Measurements from ENCODE around the gene SSRP1.
"Not testable (repeated sequence)": the region's sequence is repeated elsewhere in the genome, so short reads cannot be mapped to it uniquely, and the experiment has no call there.

SSRP1 gene

GRCh38 chr11:57335343-57336110 is at the start of gene SSRP1:
Gene SSRP1, minus strand, starts transcription at chr11:57335892. Its CDS starts 771 bp downstream, at chr11:57335121.
- peak; percentile 69 for DNase-seq (ENCODE audit: low spot score)

- DNase-seq (ENCODE audit: low spot score) = no peak
These were observed 45.3 kb upstream of the SSRP1 start, which contains the start of gene PRG3 for GRCh38 chr11:57380975-57381374. Gene PRG3, minus strand, starts transcription at chr11:57381150. Its CDS starts 442 bp downstream, at chr11:57380708.

- no peak for DNase-seq (ENCODE audit: low spot score)
These were observed 44.0 kb upstream of the SSRP1 start for GRCh38 chr11:57379732-57380131.

GRCh38 chr11:57378186-57378585 is 42.5 kb upstream of the SSRP1 start:
- DNase-seq (ENCODE audit: low spot score) = no peak

GRCh38 chr11:57377107-57377506 is 41.4 kb upstream of the SSRP1 start:
- DNase-seq (ENCODE audit: low spot score) = no peak

- no peak for DNase-seq (ENCODE audit: low spot score)
These were observed 40.7 kb upstream of the SSRP1 start for GRCh38 chr11:57376095-57377090.

GRCh38 chr11:57375490-57375889 is 39.8 kb upstream of the SSRP1 start:
- DNase-seq (ENCODE audit: low spot score) = no peak

GRCh38 chr11:57374966-57375365 is 39.3 kb upstream of the SSRP1 start:
- DNase-seq (ENCODE audit: low spot score) = no peak

GRCh38 chr11:57373146-57373545 is 37.5 kb upstream of the SSRP1 start:
- DNase-seq (ENCODE audit: low spot score) = no peak

GRCh38 chr11:57370941-57371340 is 35.2 kb upstream of the SSRP1 start:
- DNase-seq (ENCODE audit: low spot score) = no peak

GRCh38 chr11:57370251-57370650 is 34.6 kb upstream of the SSRP1 start:
- DNase-seq (ENCODE audit: low spot score) = no peak

- DNase-seq (ENCODE audit: low spot score) = no peak
These were observed 33.1 kb upstream of the SSRP1 start for GRCh38 chr11:57368845-57369232.

GRCh38 chr11:57368106-57368844 is 32.6 kb upstream of the SSRP1 start:
- DNase-seq (ENCODE audit: low spot score) = no peak

GRCh38 chr11:57364851-57365660 is 29.4 kb upstream of the SSRP1 start:
- DNase-seq (ENCODE audit: low spot score) = no peak

- no peak for DNase-seq (ENCODE audit: low spot score)
These were observed 27.7 kb upstream of the SSRP1 start for GRCh38 chr11:57363131-57364080.

GRCh38 chr11:57361926-57362325 is 26.2 kb upstream of the SSRP1 start:
- no peak for DNase-seq (ENCODE audit: low spot score)

GRCh38 chr11:57361420-57361819 is 25.7 kb upstream of the SSRP1 start:
- not testable (repeated sequence) for DNase-seq (ENCODE audit: low spot score)

- DNase-seq (ENCODE audit: low spot score) = no peak
These were observed 25.3 kb upstream of the SSRP1 start for GRCh38 chr11:57360991-57361390.

- no peak for DNase-seq (ENCODE audit: low spot score)
These were observed 24.4 kb upstream of the SSRP1 start for GRCh38 chr11:57359896-57360690.

Measured in hematopoietic multipotent progenitor cell treated with erythropoietin and hydrocortisone succinate and interleukin-3 and kit ligand, for 17 days (in vitro differentiated cells).